ENCODE results near the gene COX6A2. TPM values are rescaled to one million over a fixed set of nuclear protein-coding genes. Genes with fewer than 3 reads are reported as not detected.

The COX6A2 gene
- total and polyA plus RNA-seq, 2 experiments from 2014 or later: 6.0 TPM; not detected in 1

DNA sequence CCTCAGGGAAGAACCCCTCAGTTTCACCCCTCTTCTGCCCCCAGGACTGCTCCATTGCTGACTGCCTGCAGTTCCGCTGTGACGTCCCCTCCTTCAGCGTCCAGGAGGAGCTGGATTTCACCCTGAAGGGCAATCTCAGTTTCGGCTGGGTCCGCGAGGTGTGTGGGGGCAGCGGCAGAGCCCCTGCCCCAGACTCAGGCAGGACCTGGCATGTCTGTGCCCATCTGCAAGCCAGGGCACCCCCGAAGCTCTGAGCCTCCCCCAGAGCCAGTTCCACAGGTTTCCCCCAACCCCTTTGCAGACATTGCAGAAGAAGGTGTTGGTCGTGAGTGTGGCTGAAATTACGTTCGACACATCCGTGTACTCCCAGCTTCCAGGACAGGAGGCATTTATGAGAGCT lies 4.4 kb downstream of the COX6A2 start:
- H3K79me2 ChIP-seq (replicated peaks; ENCODE audit: insufficient read depth): no peaks in the 10 kb centered on the region
- no peak overlapping the region for H3K4me3 Mint-ChIP-seq
- no peak for DNase-seq (ENCODE audit: low spot score)
- H3K27me3 ChIP-seq (ENCODE audit: insufficient read depth): peaks cover 33% of the 10 kb centered on the region
- TF ChIP-seq CREB1 (CRISPR knock-in tag; IDR thresholded peaks at IDR 0.05; ENCODE audit: low read depth) (no peak), JUNB (IDR thresholded peaks at IDR 0.05; ENCODE audit: unreplicated experiment) (no peak), NANOG (IDR thresholded peaks at IDR 0.05; ENCODE audit: borderline replicate concordance) (no peak), EZH2phosphoT487 (IDR thresholded peaks at IDR 0.05; ENCODE audit: unreplicated experiment) (no peak), ZNF331 (CRISPR knock-in tag; IDR thresholded peaks at IDR 0.05; ENCODE audit: low read depth) (no peak), STAT1 (IDR thresholded peaks at IDR 0.05; ENCODE audit: unreplicated experiment) (no peak), EZH2 (IDR thresholded peaks at IDR 0.05; ENCODE audit: low read depth, unreplicated experiment) (no peak), POLR2AphosphoS5 (IDR thresholded peaks at IDR 0.05; ENCODE audit: low read depth) (no peak), ZNF114 (CRISPR knock-in tag; IDR thresholded peaks at IDR 0.05) (no peak)
- TF ChIP-seq, protein P1, sequence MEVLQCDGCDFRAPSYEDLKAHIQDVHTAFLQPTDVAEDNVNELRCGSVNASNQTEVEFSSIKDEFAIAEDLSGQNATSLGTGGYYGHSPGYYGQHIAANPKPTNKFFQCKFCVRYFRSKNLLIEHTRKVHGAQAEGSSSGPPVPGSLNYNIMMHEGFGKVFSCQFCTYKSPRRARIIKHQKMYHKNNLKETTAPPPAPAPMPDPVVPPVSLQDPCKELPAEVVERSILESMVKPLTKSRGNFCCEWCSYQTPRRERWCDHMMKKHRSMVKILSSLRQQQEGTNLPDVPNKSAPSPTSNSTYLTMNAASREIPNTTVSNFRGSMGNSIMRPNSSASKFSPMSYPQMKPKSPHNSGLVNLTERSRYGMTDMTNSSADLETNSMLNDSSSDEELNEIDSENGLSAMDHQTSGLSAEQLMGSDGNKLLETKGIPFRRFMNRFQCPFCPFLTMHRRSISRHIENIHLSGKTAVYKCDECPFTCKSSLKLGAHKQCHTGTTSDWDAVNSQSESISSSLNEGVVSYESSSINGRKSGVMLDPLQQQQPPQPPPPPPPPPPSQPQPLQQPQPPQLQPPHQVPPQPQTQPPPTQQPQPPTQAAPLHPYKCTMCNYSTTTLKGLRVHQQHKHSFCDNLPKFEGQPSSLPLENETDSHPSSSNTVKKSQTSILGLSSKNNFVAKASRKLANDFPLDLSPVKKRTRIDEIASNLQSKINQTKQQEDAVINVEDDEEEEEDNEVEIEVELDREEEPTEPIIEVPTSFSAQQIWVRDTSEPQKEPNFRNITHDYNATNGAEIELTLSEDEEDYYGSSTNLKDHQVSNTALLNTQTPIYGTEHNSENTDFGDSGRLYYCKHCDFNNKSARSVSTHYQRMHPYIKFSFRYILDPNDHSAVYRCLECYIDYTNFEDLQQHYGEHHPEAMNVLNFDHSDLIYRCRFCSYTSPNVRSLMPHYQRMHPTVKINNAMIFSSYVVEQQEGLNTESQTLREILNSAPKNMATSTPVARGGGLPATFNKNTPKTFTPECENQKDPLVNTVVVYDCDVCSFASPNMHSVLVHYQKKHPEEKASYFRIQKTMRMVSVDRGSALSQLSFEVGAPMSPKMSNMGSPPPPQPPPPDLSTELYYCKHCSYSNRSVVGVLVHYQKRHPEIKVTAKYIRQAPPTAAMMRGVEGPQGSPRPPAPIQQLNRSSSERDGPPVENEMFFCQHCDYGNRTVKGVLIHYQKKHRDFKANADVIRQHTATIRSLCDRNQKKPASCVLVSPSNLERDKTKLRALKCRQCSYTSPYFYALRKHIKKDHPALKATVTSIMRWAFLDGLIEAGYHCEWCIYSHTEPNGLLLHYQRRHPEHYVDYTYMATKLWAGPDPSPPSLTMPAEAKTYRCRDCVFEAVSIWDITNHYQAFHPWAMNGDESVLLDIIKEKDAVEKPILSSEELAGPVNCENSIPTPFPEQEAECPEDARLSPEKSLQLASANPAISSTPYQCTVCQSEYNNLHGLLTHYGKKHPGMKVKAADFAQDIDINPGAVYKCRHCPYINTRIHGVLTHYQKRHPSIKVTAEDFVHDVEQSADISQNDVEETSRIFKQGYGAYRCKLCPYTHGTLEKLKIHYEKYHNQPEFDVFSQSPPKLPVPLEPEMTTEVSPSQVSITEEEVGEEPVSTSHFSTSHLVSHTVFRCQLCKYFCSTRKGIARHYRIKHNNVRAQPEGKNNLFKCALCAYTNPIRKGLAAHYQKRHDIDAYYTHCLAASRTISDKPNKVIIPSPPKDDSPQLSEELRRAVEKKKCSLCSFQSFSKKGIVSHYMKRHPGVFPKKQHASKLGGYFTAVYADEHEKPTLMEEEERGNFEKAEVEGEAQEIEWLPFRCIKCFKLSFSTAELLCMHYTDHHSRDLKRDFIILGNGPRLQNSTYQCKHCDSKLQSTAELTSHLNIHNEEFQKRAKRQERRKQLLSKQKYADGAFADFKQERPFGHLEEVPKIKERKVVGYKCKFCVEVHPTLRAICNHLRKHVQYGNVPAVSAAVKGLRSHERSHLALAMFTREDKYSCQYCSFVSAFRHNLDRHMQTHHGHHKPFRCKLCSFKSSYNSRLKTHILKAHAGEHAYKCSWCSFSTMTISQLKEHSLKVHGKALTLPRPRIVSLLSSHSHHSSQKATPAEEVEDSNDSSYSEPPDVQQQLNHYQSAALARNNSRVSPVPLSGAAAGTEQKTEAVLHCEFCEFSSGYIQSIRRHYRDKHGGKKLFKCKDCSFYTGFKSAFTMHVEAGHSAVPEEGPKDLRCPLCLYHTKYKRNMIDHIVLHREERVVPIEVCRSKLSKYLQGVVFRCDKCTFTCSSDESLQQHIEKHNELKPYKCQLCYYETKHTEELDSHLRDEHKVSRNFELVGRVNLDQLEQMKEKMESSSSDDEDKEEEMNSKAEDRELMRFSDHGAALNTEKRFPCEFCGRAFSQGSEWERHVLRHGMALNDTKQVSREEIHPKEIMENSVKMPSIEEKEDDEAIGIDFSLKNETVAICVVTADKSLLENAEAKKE (CRISPR knock-in tag; IDR thresholded peaks at IDR 0.05): no peak
- TF ChIP-seq, protein P2, sequence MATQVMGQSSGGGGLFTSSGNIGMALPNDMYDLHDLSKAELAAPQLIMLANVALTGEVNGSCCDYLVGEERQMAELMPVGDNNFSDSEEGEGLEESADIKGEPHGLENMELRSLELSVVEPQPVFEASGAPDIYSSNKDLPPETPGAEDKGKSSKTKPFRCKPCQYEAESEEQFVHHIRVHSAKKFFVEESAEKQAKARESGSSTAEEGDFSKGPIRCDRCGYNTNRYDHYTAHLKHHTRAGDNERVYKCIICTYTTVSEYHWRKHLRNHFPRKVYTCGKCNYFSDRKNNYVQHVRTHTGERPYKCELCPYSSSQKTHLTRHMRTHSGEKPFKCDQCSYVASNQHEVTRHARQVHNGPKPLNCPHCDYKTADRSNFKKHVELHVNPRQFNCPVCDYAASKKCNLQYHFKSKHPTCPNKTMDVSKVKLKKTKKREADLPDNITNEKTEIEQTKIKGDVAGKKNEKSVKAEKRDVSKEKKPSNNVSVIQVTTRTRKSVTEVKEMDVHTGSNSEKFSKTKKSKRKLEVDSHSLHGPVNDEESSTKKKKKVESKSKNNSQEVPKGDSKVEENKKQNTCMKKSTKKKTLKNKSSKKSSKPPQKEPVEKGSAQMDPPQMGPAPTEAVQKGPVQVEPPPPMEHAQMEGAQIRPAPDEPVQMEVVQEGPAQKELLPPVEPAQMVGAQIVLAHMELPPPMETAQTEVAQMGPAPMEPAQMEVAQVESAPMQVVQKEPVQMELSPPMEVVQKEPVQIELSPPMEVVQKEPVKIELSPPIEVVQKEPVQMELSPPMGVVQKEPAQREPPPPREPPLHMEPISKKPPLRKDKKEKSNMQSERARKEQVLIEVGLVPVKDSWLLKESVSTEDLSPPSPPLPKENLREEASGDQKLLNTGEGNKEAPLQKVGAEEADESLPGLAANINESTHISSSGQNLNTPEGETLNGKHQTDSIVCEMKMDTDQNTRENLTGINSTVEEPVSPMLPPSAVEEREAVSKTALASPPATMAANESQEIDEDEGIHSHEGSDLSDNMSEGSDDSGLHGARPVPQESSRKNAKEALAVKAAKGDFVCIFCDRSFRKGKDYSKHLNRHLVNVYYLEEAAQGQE (IDR thresholded peaks at IDR 0.05; ENCODE audit: unreplicated experiment): no peak
- TF ChIP-seq, protein P3, sequence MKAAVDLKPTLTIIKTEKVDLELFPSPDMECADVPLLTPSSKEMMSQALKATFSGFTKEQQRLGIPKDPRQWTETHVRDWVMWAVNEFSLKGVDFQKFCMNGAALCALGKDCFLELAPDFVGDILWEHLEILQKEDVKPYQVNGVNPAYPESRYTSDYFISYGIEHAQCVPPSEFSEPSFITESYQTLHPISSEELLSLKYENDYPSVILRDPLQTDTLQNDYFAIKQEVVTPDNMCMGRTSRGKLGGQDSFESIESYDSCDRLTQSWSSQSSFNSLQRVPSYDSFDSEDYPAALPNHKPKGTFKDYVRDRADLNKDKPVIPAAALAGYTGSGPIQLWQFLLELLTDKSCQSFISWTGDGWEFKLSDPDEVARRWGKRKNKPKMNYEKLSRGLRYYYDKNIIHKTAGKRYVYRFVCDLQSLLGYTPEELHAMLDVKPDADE (IDR thresholded peaks at IDR 0.05): no peak
- TF ChIP-seq, protein P4, sequence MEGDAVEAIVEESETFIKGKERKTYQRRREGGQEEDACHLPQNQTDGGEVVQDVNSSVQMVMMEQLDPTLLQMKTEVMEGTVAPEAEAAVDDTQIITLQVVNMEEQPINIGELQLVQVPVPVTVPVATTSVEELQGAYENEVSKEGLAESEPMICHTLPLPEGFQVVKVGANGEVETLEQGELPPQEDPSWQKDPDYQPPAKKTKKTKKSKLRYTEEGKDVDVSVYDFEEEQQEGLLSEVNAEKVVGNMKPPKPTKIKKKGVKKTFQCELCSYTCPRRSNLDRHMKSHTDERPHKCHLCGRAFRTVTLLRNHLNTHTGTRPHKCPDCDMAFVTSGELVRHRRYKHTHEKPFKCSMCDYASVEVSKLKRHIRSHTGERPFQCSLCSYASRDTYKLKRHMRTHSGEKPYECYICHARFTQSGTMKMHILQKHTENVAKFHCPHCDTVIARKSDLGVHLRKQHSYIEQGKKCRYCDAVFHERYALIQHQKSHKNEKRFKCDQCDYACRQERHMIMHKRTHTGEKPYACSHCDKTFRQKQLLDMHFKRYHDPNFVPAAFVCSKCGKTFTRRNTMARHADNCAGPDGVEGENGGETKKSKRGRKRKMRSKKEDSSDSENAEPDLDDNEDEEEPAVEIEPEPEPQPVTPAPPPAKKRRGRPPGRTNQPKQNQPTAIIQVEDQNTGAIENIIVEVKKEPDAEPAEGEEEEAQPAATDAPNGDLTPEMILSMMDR (conservative IDR thresholded peaks at IDR 0.05; ENCODE audit: low read depth in 2 of 2): no peak
- H3K36me3 ChIP-seq (ENCODE audit: insufficient read depth): no peaks in the 10 kb centered on the region
- H3K36me3 Mint-ChIP-seq (ENCODE audit: low read depth): peaks cover 4% of the 10 kb centered on the region; the same call in 1 of the 3 replicates
- no peaks in the 10 kb centered on the region; the same call in 2 of the 3 replicates for H3K4me1 Mint-ChIP-seq
- no peak overlapping the region for H3K27ac ChIP-seq (ENCODE audit: low read depth)
- H3F3A ChIP-seq (replicated peaks; ENCODE audit: low read depth): no peaks in the 10 kb centered on the region
- no peaks in the 10 kb centered on the region for H3K4me1 ChIP-seq (ENCODE audit: insufficient read depth)
- no peak for ATAC-seq
- peaks cover 26% of the 10 kb centered on the region for H3K27me3 Mint-ChIP-seq (ENCODE audit: insufficient read depth, low read depth, poor library complexity)
- no peak overlapping the region for H3K4me2 ChIP-seq
- H3K27ac Mint-ChIP-seq: no peak overlapping the region
- no peak overlapping the region for H3K4me3 ChIP-seq
- H4K20me1 ChIP-seq (replicated peaks; ENCODE audit: insufficient read depth): no peaks in the 10 kb centered on the region
- H3K9me2 ChIP-seq (ENCODE audit: insufficient read depth): no peaks in the 10 kb centered on the region
- H3K9me3 Mint-ChIP-seq: peaks cover 13% of the 10 kb centered on the region; the same call in 2 of the 3 replicates
- no peak overlapping the region for H2AFZ ChIP-seq

All from GM23338 (cell line).